A673 (cell line): ENCODE results near the gene YWHAH.

Experiments used
- EZH2 ChIP-seq: fragments of 200-600 bp; sonication (generic); IDR thresholded peaks from 2 replicates; pipeline ENCODE4 v1.6.1; 2017; ENCODE audit warnings: borderline replicate concordance, low read depth, mild to moderate bottlenecking, mixed read lengths, antibody characterized with exemption, low read length; ENCODE audit not compliant: poor library complexity, severe bottlenecking
- TF ChIP-seq, protein P1 (sequence below): fragments of 300-800, 200-600 bp; sonication (generic); conservative IDR thresholded peaks from 2 replicates; pipeline ENCODE4 v1.5.1; 2017; ENCODE audit warnings: low read depth, mild to moderate bottlenecking, antibody characterized with exemption, low read length, moderate library complexity, mixed read lengths

DNA sequence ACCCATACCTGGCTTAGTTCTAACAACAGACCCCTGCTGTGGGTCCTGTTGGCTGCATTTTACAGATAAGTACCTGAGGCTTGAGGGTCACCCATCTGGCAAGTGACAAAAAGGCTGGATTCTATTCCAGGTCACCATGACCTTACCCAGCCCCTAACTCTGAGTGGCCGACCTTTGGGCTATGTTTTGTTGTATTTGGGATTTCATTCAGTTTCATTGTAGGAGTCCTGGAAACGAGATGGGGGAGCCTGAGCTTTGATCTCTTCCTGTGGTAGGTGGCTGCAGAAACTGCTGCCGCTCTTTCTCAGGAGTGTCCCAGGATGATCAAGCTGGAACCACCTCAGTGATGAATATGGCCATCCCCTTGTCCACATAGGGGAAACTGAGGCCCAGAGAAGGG is 24.6 kb upstream of the YWHAH start:
- TF ChIP-seq, protein P1, sequence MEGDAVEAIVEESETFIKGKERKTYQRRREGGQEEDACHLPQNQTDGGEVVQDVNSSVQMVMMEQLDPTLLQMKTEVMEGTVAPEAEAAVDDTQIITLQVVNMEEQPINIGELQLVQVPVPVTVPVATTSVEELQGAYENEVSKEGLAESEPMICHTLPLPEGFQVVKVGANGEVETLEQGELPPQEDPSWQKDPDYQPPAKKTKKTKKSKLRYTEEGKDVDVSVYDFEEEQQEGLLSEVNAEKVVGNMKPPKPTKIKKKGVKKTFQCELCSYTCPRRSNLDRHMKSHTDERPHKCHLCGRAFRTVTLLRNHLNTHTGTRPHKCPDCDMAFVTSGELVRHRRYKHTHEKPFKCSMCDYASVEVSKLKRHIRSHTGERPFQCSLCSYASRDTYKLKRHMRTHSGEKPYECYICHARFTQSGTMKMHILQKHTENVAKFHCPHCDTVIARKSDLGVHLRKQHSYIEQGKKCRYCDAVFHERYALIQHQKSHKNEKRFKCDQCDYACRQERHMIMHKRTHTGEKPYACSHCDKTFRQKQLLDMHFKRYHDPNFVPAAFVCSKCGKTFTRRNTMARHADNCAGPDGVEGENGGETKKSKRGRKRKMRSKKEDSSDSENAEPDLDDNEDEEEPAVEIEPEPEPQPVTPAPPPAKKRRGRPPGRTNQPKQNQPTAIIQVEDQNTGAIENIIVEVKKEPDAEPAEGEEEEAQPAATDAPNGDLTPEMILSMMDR: no peak
- TF ChIP-seq EZH2: no peak
